Measurements from ENCODE around the gene TEX36.
"Not testable (repeated sequence)": the region's sequence is repeated elsewhere in the genome, so short reads cannot be mapped to it uniquely, and the experiment has no call there.

TEX36 gene

DNA sequence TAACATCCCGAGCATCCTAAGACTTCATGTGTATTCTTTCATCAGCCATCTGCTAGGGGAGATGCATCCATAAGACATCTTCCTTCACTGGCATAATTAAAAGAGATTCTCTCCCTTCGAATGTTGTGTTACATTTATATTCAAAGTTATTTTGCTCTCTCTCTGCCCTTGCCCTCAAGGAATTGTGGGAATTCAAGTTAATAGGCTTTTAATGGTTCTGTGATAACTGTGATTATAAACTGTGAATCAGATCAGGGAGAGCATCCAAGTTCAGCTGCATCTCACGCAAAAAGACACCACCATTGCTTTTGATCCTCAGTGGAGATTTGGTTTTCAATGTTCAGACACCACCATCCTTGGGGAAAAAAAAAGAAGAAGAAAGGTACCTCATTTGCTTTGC lies 9.2 kb upstream of the TEX36 start:
- DNase-seq, result no peak

DNA sequence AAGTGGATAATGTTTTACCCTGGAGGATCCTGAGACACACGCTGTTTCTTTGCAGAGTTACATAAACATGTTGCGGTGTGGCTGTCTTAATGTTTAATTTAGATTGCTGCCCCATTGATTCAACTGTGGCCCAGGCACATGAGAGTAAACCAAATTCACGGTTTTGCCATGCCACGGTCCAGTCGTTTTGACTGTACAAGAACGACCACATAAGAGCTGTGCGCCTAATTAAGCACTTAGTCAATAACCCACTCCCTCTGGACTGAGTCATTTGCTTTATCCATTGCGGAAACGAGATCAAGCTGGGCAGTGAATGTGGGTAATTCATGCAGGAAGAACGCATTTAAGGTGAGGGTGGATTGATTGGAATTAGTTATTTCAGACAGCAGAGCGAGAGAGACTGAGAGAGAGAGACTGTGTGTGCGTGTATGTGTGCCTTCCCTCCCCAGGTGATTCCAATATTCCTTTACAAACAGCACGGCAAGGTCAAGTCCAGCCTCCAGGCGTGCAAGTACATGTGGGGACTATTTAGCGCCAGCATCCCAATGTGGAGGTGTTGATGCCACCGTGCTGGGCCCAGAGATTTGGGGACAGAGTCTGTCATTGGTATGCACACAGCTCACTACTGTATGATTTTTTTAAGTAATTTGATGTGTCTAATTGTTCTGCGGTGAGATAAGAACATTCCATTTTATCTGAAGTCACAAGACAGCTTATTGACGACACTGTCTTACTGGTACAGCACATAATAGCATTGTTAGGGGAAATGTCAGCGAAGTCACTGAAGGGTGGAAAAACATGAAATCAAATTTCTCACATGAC lies 8.4 kb upstream of the TEX36 start:
- DNase-seq, result no peak

DNA sequence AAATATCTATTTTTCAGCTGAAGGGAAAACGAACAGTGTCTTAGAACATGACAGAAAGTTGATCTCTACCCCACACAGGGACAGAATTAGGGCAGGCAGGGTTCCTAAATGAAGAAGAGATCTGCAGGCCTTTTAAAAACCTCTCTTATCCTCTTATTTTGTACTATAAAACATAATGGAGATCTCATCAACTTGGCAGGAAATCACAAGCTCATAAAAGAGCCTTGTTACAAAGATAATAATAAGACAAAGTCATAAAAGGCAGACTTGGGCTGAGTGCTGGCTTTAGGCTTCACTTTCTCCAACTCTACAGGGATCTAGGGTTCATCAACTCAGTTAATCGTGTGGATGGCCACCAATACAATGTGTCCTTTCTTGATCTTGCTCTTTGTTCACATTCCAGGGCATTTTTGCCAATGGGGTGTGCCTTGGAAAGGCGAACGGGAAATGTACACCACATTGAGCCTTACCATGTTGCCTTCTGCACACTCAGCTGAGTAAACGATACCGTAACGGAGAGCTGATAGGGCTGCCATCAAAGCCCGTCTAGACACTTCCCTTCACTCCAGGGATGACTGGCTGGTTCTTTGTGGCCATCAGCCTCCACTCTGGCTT lies 7.1 kb upstream of the TEX36 start:
- DNase-seq, result no peak

DNA sequence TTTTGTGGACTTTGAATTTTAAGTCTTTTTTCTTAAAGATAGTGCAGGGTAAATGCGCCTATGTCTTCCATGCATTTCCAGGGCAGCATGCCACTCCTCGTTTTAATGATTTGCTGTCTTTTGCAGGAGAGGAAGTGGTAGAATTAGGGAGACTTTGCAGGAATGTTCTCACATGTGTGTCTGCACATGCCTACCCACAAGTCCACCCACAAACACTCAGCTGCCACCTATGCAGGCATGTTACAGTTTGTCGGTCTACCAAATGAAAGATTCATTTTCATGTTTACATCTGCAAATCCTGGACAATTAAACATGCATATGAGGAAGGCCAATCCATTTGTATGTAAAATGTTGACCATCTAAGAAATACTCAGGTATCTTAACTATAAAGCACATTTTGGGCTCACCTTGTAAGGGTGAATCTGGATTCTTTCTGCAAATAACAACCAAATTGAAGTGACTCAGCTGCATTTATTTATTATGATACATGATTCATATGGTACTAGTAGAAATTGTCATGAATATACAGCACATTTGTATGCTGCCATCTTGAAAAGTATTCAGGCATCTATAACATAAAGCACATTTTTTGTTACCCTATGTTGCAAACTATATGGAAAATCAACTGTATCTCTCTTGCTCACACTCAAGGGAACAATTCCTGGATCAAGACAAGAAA lies 4.7 kb upstream of the TEX36 start:
- no peak for DNase-seq

DNA sequence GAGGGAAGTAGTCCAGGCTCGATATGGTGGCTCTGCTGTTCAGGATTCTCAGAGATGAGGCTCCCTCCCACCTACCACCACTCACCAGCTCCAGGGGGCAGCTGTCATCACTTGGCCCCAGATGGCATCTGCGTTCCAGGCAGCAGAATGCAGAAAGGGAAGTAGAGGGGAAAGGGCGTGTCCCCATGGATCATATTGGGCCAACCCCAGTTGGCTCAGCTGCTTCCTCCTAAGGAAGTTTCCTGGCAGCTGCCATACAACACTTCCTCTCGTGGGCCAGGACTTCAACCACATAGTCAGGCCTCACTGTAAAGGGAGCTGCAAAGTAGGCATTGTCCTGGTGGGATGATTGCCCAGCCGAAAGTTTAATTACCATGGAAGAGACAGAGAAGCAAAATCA lies 1.6 kb upstream of the TEX36 start:
- DNase-seq, result no peak

GRCh38 chr10:125683821-125684220 lies 858 bp upstream of the TEX36 start:
- no peak for DNase-seq

GRCh38 chr10:125679436-125679835 lies 3.5 kb downstream of the TEX36 start:
- no peak for DNase-seq

DNA sequence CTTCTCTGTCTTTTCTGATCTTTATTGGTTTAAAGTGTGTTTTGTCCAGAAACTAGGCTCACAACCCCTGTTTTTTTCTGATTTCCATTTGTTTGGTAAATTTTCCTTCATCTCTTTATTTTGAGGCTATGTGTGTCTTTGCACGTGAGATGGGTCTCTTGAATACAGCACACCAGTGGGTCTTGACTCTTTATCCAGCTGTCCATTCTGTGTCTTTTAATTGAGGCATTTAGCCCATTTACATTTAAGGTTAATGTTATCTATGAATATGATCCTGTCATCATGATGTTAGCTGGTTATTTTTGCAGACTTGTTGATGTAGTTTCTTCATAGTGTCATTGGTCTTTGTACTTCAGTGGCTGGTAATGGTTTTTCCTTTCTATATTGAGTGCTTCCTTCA lies 10.1 kb downstream of the TEX36 start:
- DNase-seq, result no peak

GRCh38 chr10:125662584-125662983 lies 20.4 kb downstream of the TEX36 start:
- DNase-seq, result no peak

- DNase-seq, result no peak
These were observed 20.9 kb downstream of the TEX36 start for GRCh38 chr10:125661941-125662515.

GRCh38 chr10:125661431-125661940 lies 21.5 kb downstream of the TEX36 start:
- no peak for DNase-seq

GRCh38 chr10:125659071-125659470 lies 23.9 kb downstream of the TEX36 start:
- no peak for DNase-seq

DNA sequence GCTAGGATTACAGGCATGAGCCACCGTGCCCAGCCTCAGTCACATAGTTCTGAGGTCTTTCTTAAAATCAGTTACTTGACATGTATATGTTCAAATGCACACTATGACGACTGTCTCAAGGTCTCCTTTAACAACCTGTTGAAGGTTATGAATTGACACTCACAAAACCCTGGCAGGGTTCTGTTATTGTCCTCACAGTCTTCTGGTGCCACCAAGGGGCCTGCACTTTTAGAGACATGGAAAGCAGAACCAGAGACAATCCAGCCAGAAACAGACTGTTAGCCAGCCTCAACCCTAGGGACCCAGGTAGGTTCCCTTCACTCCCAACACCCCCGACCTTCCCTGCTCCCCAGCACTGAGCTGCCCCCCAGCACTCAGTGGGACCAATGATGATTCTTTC lies 26.4 kb downstream of the TEX36 start:
- no peak for DNase-seq

GRCh38 chr10:125653113-125653512 lies 29.9 kb downstream of the TEX36 start:
- DNase-seq, result not testable (repeated sequence)

DNA sequence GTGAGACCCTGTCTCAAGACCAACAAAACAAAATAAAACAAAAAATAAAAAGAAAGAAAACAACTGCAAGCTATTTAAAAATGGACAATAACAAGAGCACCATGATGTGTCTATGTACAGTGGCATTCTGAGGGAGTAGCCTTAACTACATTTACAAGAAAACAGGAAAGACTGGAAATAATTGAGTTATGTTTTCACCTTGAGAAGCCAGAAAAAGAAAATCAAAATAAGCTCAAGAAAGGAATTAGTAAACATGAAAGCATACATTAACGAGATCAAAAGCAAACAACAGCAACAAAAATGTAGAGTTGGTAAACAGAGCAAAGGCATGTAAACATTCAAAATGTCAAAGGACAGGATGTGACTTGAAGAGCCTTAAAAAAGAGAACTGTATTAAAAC lies 36.7 kb downstream of the TEX36 start:
- no peak for DNase-seq

DNA sequence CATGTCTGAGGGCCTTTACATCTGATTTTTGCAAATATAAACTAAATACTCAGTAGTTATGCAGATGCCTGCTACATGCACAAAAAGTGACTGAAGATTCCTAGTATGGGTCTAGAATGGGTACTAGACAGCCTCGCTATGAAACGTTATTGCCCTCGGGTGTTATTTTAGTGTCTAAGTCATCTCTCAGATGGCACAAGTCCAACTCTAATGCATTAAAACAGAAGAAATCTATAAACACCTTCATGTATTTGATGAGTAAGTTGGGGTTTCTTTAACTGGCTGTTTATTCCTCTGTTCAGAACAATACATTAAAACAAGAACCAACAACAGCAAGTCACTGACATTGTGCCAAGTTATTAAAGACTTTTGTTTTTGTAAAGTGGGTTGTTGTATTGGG lies 41.6 kb downstream of the TEX36 start:
- no peak for DNase-seq

DNA sequence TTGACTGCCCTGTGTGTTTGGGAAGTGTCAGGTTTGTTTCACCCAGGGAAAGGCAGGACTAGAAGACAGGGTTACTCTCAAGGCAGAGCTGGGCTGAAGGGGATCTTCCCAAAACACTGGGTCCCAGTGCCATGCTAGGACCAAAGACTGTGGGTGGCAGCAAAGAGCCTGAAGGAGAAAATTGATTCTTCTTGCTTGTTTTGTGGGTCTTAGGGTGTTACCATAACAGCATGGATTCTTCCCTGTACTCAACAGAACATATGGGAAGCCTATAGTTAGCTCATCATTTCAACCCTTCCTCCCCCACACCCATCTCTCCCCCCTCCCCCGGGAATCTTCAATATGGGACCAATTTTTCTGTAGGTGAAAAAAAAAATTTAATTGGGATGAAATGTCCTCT lies 42.3 kb downstream of the TEX36 start:
- no peak for DNase-seq

DNA sequence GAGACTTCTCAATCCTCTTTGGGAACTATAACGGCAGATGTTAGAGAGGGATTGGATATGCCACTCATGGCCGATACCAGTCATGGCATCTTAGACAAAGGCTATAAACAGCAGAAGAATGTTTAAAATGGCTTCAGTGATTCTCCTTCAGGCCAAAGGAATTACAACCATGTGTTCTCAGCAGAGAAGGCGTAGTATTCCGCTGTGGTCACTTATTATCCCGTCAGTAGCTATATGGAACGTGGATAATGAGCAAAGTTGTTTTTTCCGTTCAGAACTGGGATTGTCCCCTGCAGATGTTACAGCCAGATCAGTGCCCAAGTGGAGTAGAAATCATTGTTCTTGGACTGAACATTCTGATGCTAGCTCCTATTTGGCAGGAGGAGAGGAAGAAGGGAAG lies 43.1 kb downstream of the TEX36 start:
- DNase-seq, result no peak

DNA sequence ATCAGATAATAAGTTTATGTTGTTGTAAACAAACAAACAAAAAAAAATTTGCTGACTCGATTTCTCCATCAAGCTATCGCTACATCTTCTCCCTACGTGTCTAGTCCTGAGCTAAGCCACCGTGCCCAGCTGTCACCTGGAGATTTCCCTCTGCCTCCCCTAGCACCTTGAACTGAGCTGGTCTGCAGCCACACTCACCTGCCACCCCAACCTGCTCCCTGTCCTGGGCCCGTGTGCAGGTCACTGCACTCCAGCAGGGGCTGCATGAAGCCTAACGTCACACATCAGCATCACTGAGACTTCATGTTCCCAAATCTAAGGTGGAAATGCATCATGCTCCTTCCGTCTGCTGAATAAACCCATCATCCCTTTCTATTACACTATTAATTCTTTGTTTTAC lies 44.4 kb downstream of the TEX36 start:
- DNase-seq, result no peak

DNA sequence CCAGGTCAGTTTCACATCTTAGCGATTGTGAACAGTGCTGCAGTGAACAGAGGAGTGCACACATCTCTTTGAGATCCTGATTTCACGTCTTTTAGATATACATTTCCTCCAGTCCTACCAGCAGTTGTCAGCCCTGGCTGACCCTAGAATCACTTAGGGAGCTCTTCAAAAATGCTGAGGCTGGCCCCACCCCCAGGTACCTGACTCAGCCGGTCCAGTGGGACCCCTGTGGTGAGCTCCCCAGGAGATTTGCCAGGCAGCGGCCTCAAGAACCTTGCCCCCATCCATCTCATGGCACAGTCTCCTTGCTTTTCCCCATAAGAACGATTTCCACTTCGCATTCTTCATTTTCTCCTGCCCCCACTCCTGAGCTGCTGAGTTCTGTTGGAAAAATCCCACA lies 45.5 kb downstream of the TEX36 start:
- DNase-seq, result no peak

DNA sequence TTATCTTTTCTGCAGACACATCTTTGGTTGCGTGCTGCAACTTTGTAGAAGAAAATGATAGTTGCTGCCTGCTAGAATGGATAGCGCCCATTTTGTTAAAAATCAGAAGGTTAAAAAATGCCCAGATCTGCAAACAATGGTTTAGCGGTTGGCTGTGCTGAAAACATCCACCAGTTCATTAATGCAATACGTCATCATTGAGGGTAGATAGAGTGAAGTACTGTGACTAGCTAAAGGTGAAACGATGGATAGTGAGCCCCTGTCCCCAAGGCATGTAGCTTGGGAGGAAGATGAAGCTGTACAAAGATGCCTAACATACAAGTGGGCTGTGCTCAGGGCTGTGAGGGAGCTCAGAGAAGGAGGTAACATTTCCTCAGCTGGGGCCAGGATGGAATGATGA lies 48.4 kb downstream of the TEX36 start:
- DNase-seq, result no peak

- DNase-seq, result peak; percentile 71
These were observed 49.4 kb downstream of the TEX36 start for GRCh38 chr10:125633517-125633999.

DNA sequence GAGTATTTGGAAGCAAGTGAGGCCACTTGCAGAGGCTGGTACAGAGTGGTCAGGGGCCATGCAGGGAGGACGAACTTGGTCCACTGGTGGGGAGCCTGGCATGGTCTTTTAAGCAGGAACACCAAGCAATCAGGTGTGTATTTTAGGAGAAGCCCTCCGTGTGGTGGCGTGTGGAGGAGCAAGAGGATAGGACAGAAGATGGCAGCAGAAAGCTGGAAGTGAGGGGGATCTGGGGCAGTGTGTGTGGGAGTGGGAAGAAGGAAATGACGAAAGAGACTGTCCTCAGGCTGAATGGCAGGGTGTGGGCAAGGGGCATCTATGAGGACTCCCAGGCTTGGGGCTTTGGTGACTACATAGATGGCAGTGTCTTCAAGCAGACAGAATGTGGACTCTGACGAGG lies 51.2 kb downstream of the TEX36 start:
- no peak for DNase-seq

Data from NCI-H1105 treated with DMSO at 0.1 percent for 48 hours (cell line).